ENCODE results near the gene TNPO1. TPM values are rescaled to one million over a fixed set of nuclear protein-coding genes. Genes with fewer than 3 reads are reported as not detected.

TNPO1 gene
- total and polyA plus RNA-seq, 10 of the 15 experiments (the other 5 are each of a cell fraction or from before 2014, with no cell fraction given), result 18.1 to 123 (median 79.2) TPM

- 96% methylated on average over 7 of the region's 7 CpGs for WGBS (ENCODE audit: insufficient coverage, insufficient replicate concordance, low lambda C conversion rate, missing lambda C conversion rate)
- FAIRE-seq, result no peak
- Histone ChIP-seq H4K20me1 (ENCODE audit: control insufficient read depth, insufficient read depth) (no peaks in the 10 kb centered on the region), H3K9ac (ENCODE audit: control insufficient read depth, insufficient read depth, low read length) (no peak overlapping the region), H3K27ac (ENCODE audit: control insufficient read depth, insufficient read depth) (no peak overlapping the region), H3K4me2 (ENCODE audit: control insufficient read depth, insufficient read depth) (no peak overlapping the region), H2AFZ (ENCODE audit: control insufficient read depth, low read depth, low read length) (no peak overlapping the region), H3K79me2 (ENCODE audit: control insufficient read depth, insufficient read depth, low read length) (no peaks in the 10 kb centered on the region), H3K36me3 (ENCODE audit: control insufficient read depth in 2 of 2, insufficient read depth in 2 of 2, low read length in 1 of 2) (peaks cover 7 to 39% of the 10 kb centered on the region in 2 experiments), H3K4me1 (ENCODE audit: control insufficient read depth, insufficient read depth, low read length) (no peaks in the 10 kb centered on the region), H3K27me3 (replicated peaks in 1 of 2; ENCODE audit: control insufficient read depth in 2 of 2, insufficient read depth in 2 of 2, low read length in 1 of 2) (no peaks in the 10 kb centered on the region), H3K9me3 (replicated peaks; ENCODE audit: control insufficient read depth, insufficient read depth, low read length) (no peaks in the 10 kb centered on the region), H3K4me3 (no peak overlapping the region)
- intact Hi-C loops (cut with micrococcal nuclease; ENCODE audit: unreplicated experiment) (no loop called here), in situ Hi-C loops (cut with MboI) (no loop called here)
- ChIA-PET SMC1A (ENCODE audit: uncharacterized antibody, unreplicated experiment) (no interaction called here), POLR2A (interaction anchor here (1.0 kb wide), 1 partner anchor 42 kb away, joined by 3 read pairs; no protein-coding TSS in a partner anchor), CTCF (interaction anchor here (0.7 kb wide), 1 partner anchor 23 kb away, joined by 4 read pairs; no protein-coding TSS in a partner anchor), RAD21 (ENCODE audit: unreplicated experiment) (no interaction called here)
- TF ChIP-seq PML (IDR thresholded peaks at IDR 0.05; ENCODE audit: low read length), result no peak
- TF ChIP-seq GATAD2B (conservative IDR thresholded peaks at IDR 0.05; ENCODE audit: low read depth), result no peak
- no peak for TF ChIP-seq SMAD1 (IDR thresholded peaks at IDR 0.05; ENCODE audit: low read depth, partially characterized antibody)
- TF ChIP-seq RELA (IDR thresholded peaks at IDR 0.05; ENCODE audit: borderline replicate concordance, partially characterized antibody), result no peak
- TF ChIP-seq TARDBP (IDR thresholded peaks at IDR 0.05; ENCODE audit: borderline replicate concordance), result no peak
- no peak for TF ChIP-seq ZNF687 (IDR thresholded peaks at IDR 0.05)
- TF ChIP-seq BACH1 (IDR thresholded peaks at IDR 0.05; ENCODE audit: borderline replicate concordance), result no peak
- no peak for TF ChIP-seq CEBPZ (IDR thresholded peaks at IDR 0.05; ENCODE audit: low read depth, low read length)
- TF ChIP-seq CREB1 (IDR thresholded peaks at IDR 0.05; ENCODE audit: low read depth), result no peak
- no peak for ATAC-seq
- no TSS peak for BruUV-seq (replicated peaks)
- DNase-seq (ENCODE audit: low read depth, low spot score), result no peak
Measured at GRCh38 chr5:72882989-72883388, 66.5 kb downstream of the TNPO1 start.

All from GM12878 (cell line).